Mucosa of stomach (tissue), 1 donor: ENCODE data around the gene CEP68.
"Not testable (repeated sequence)": the region's sequence is repeated elsewhere in the genome, so short reads cannot be mapped to it uniquely, and the experiment has no call there.

Source experiments
- H3K27me3 ChIP-seq: one replicate; pipeline ENCODE4 v1.7.0; 2013; ENCODE audit warnings: mild to moderate bottlenecking, low read length; ENCODE audit not compliant: control insufficient read depth, insufficient read depth
- H3K36me3 ChIP-seq: one replicate; pipeline ENCODE4 v1.7.0; 2013; ENCODE audit warnings: low read length; ENCODE audit not compliant: control insufficient read depth, insufficient read depth
- H3K4me1 ChIP-seq: one replicate; pipeline ENCODE4 v1.7.0; 2013; ENCODE audit warnings: mild to moderate bottlenecking, low read length; ENCODE audit not compliant: control insufficient read depth, insufficient read depth
- H3K4me3 ChIP-seq: one replicate; pipeline ENCODE4 v1.7.0; 2013; ENCODE audit warnings: low read length
- H3K9ac ChIP-seq: one replicate; pipeline ENCODE4 v1.7.0; 2013; ENCODE audit warnings: mild to moderate bottlenecking, low read length, moderate library complexity
- H3K9me3 ChIP-seq: one replicate; pipeline ENCODE4 v1.7.0; 2013; ENCODE audit warnings: mild to moderate bottlenecking, low read length, moderate library complexity; ENCODE audit not compliant: control insufficient read depth
- donor health status: Pancreatic carcinoma.

The CEP68 gene

GRCh38 chr2:65056215-65057053 lies at the start of gene CEP68:
Gene CEP68, plus strand, starts transcription at chr2:65056416. Its CDS starts 13,029 bp downstream, at chr2:65069445.
- Histone ChIP-seq H3K4me1 (peaks cover 14% of the 10 kb centered on the region), H3K27me3 (no peaks in the 10 kb centered on the region), H3K36me3 (no peaks in the 10 kb centered on the region), H3K9ac (peak within 1 kb of the TSS; percentile 55), H3K9me3 (no peaks in the 10 kb centered on the region), H3K4me3 (peak within 1 kb of the TSS; percentile 54)

DNA sequence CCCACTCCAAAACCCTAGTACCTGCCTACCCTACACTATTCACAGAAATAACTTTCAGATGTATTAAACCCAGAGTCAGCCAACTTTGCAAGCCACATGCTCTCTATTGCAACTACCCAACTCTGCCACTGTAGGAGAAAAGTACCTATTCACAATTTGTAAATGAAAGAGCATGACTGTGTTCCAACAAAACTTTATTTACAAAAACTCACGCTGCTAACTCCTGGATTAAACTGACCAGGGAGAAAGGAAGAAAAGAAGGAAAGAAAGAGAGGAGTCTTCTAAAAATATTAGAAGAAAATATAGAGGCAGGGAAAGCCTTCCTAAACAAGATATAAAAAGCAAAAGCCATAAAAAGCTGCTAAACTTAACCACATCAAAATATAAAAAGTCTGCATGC lies 42.4 kb upstream of the CEP68 start:
- H3K9me3 ChIP-seq, result no peaks in the 10 kb centered on the region
- H3K27me3 ChIP-seq, result no peaks in the 10 kb centered on the region
- H3K9ac ChIP-seq, result no peak overlapping the region
- no peak overlapping the region for H3K4me3 ChIP-seq
- no peaks in the 10 kb centered on the region for H3K36me3 ChIP-seq
- no peaks in the 10 kb centered on the region for H3K4me1 ChIP-seq

DNA sequence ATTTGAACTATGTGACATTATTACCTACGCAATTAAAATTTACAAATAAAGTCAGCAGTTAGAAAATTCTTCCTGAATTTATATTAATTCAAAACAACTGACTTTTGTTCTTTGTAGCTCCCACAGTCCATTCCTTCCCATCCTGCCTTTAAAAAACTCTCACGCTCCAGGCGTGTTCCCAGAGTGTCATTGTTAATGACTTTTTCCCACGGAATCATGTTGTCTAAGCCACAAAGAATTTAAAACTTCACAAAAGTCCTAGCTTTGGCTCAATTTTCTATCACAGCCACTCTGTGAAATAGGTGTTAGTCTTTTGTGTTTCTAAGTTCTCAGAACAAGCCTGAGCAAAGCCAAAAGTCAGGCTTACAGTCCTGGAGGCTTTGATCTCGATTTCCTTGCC lies 40.5 kb upstream of the CEP68 start:
- H3K4me1 ChIP-seq, result no peaks in the 10 kb centered on the region
- H3K9me3 ChIP-seq, result no peaks in the 10 kb centered on the region
- H3K4me3 ChIP-seq, result no peak overlapping the region
- no peak overlapping the region for H3K9ac ChIP-seq
- H3K36me3 ChIP-seq, result no peaks in the 10 kb centered on the region
- no peaks in the 10 kb centered on the region for H3K27me3 ChIP-seq

GRCh38 chr2:65016789-65017188 lies 39.4 kb upstream of the CEP68 start:
- Histone ChIP-seq H3K4me3 (no peak overlapping the region), H3K9me3 (no peaks in the 10 kb centered on the region), H3K4me1 (no peaks in the 10 kb centered on the region), H3K36me3 (no peaks in the 10 kb centered on the region), H3K27me3 (no peaks in the 10 kb centered on the region), H3K9ac (no peak overlapping the region)

DNA sequence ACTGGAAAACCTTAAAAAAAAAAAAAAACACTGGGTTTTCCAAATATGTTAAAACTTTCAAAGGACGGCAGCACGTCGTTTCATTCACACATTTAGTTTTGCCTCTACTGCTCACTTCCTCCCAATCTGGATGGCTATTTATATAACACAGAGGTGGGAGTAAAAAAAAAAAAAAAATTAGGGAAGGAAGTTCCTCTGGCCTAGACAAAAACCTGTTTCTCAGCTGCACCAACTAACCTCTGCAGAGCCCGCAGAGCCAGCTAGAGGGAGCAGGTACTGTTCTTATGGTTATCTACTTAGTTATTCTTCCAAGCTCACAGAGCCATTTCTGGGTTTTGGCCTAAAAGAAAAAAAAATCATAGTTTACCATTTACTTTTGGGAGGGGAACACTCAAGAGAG lies 38.9 kb upstream of the CEP68 start:
- no peak overlapping the region for H3K9ac ChIP-seq
- H3K36me3 ChIP-seq, result no peaks in the 10 kb centered on the region

GRCh38 chr2:65018141-65018582 lies 38.1 kb upstream of the CEP68 start:
- no peak overlapping the region for H3K4me3 ChIP-seq

More for the DNA sequence above, 38.9 kb upstream of the CEP68 start:
- H3K9me3 ChIP-seq, result no peaks in the 10 kb centered on the region
- H3K4me1 ChIP-seq, result no peaks in the 10 kb centered on the region
- no peaks in the 10 kb centered on the region for H3K27me3 ChIP-seq
- H3K4me3 ChIP-seq, result no peak overlapping the region

GRCh38 chr2:65019010-65019409 lies 37.2 kb upstream of the CEP68 start:
- no peaks in the 10 kb centered on the region for H3K36me3 ChIP-seq
- no peaks in the 10 kb centered on the region for H3K9me3 ChIP-seq
- no peaks in the 10 kb centered on the region for H3K27me3 ChIP-seq
- no peaks in the 10 kb centered on the region for H3K4me1 ChIP-seq
- no peak overlapping the region for H3K4me3 ChIP-seq
- H3K9ac ChIP-seq, result no peak overlapping the region

More at GRCh38 chr2:65018141-65018582, 38.1 kb upstream of the CEP68 start:
- no peaks in the 10 kb centered on the region for H3K36me3 ChIP-seq
- H3K9me3 ChIP-seq, result no peaks in the 10 kb centered on the region
- H3K9ac ChIP-seq, result no peak overlapping the region
- no peaks in the 10 kb centered on the region for H3K4me1 ChIP-seq
- no peaks in the 10 kb centered on the region for H3K27me3 ChIP-seq

DNA sequence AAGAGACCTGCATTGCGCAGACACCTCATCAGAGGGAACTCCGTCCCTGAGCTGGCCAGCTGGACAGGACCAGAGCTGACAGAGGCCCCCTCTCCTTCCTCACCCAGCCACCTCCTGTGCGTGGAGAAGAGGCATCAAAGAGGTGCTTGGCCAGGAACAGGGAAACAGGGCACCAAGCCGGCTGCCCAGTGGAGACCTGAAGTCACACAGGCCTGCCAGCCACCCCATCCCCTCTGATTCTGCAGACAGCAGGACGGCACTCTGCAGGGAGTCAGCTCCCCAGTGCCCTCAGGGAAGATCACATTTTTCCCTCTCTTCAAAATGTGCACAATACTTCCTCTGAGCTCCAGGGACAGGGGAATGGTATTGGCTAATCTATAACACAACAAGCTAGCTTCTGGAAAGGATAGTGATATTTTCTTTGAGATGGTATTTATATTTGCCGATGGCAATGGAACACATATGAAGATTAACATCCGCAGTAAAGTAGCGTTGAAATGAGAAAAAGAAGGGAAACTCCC lies 36.5 kb upstream of the CEP68 start:
- Histone ChIP-seq H3K9ac (no peak overlapping the region), H3K9me3 (no peaks in the 10 kb centered on the region), H3K4me3 (no peak overlapping the region), H3K27me3 (no peaks in the 10 kb centered on the region), H3K4me1 (no peaks in the 10 kb centered on the region), H3K36me3 (no peaks in the 10 kb centered on the region)

- H3K9me3 ChIP-seq, H3K36me3 ChIP-seq, H3K4me1 ChIP-seq, H3K27me3 ChIP-seq, H3K4me3 ChIP-seq, H3K9ac ChIP-seq: not testable (repeated sequence)
These were observed 36.0 kb upstream of the CEP68 start for GRCh38 chr2:65020251-65020650.

DNA sequence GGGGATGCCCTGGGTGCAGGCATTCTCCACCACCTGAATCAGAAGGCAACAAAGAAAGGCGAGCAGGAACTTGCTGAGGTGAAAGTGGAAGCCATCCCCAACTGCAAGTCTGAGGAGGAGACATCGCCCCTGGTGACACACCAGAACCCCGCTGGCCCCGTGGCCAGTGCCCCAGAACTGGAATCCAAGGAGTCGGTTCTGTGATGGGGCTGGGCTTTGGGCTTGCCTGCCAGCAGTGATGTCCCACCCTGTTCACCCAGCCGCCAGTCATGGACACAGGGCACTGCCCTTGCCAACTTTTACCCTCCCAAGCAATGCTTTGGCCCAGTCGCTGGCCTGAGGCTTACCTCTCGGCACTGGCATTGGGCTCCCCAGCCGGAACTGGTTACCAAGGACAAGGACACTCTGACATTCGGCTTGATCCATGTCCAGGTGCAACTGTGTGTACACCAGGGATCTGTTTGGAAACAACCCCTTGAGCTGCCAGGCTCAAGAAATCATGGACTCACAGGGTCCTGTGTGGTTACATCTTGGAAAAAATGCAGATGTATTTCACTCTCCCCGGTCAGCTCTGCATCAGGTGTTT lies 35.2 kb upstream of the CEP68 start:
- H3K36me3 ChIP-seq, result no peaks in the 10 kb centered on the region
- H3K4me1 ChIP-seq, result peaks cover 2% of the 10 kb centered on the region
- H3K4me3 ChIP-seq, result no peak overlapping the region
- H3K9me3 ChIP-seq, result no peaks in the 10 kb centered on the region
- H3K27me3 ChIP-seq, result no peaks in the 10 kb centered on the region
- no peak overlapping the region for H3K9ac ChIP-seq

GRCh38 chr2:65021709-65022108 lies 34.5 kb upstream of the CEP68 start:
- H3K36me3 ChIP-seq, result no peaks in the 10 kb centered on the region
- no peaks in the 10 kb centered on the region for H3K27me3 ChIP-seq
- no peak overlapping the region for H3K9ac ChIP-seq

GRCh38 chr2:65022189-65022588 lies 34.0 kb upstream of the CEP68 start:
- no peaks in the 10 kb centered on the region for H3K9me3 ChIP-seq
- H3K4me1 ChIP-seq, result peaks cover 3% of the 10 kb centered on the region
- H3K27me3 ChIP-seq, result no peaks in the 10 kb centered on the region
- H3K9ac ChIP-seq, result no peak overlapping the region
- H3K36me3 ChIP-seq, result no peaks in the 10 kb centered on the region
- no peak overlapping the region for H3K4me3 ChIP-seq

More at GRCh38 chr2:65021709-65022108, 34.5 kb upstream of the CEP68 start:
- H3K4me1 ChIP-seq, result peaks cover 3% of the 10 kb centered on the region
- H3K9me3 ChIP-seq, result no peaks in the 10 kb centered on the region
- no peak overlapping the region for H3K4me3 ChIP-seq
